ENCODE measurements around the gene TMEM219.
"Not testable (repeated sequence)": the region's sequence is repeated elsewhere in the genome, so short reads cannot be mapped to it uniquely, and the experiment has no call there.

TMEM219 gene

GRCh38 chr16:30016555-30017276, 54.8 kb downstream of the TMEM219 start:
- no peak for DNase-seq

- DNase-seq: no peak
These were observed 55.4 kb downstream of the TMEM219 start for GRCh38 chr16:30017277-30017656.

- DNase-seq: not testable (repeated sequence)
These were observed 56.1 kb downstream of the TMEM219 start for GRCh38 chr16:30017937-30018336.

GRCh38 chr16:30018731-30019158, 56.9 kb downstream of the TMEM219 start:
- DNase-seq: peak; percentile 14
